ENCODE results near the gene CFHR5. TPM values are rescaled to one million over a fixed set of nuclear protein-coding genes. Genes with fewer than 3 reads are reported as not detected.

The CFHR5 gene
- polyA plus RNA-seq, 2 of the 4 experiments (the other 2 are of a cell fraction), result not detected

DNA sequence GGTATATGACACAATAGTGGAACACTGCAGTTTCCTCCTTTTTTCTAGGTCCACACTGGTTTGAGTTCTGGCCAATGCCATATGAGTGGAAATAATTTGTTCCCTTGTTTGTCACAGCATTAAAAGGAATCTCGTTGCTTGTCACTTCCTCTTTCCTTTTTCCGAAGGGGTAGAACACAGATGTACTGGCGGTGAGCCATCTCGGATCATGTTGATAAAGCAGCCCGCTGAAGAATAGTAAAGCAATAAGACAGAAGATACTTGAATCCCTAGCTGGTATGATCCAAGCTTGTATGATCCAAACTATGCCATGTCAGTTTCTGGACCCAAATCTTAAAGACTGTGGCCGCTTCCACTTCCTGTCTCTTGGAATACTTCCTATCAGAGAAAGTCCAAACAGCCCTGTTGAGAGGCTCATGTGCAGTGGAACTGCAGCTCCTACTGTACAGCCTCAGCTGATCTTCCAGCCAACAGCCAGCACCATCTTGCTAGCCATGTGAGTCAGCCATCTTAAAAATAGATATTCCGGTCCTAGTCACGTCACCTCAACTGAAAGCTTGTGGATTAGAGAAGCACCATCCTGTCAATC is 40.3 kb downstream of the CFHR5 start:
- no peaks in the 10 kb centered on the region for H3K4me1 ChIP-seq
- no peaks in the 10 kb centered on the region for H3K9me3 ChIP-seq
- no peak overlapping the region for H3K27ac ChIP-seq
- ATAC-seq, result no peak
- CTCF ChIA-PET, result no interaction called here
- no peak overlapping the region for H3K4me3 ChIP-seq
- 81% methylated on average over 8 of the region's 8 CpGs for WGBS (ENCODE audit: missing lambda C conversion rate)
- TF ChIP-seq EHF (CRISPR knock-in tag; IDR thresholded peaks at IDR 0.05), result no peak
- TF ChIP-seq SMC3 (IDR thresholded peaks at IDR 0.05), result no peak
- no peak for TF ChIP-seq RAD21 (conservative IDR thresholded peaks at IDR 0.05 in 1 of 2, IDR thresholded peaks at IDR 0.05 in 1 of 2)
- no peak for TF ChIP-seq PHF8 (IDR thresholded peaks at IDR 0.05; ENCODE audit: borderline replicate concordance, low read depth)
- TF ChIP-seq EP300 (IDR thresholded peaks at IDR 0.05), result no peak
- TF ChIP-seq ESRRA (IDR thresholded peaks at IDR 0.05; ENCODE audit: borderline replicate concordance, low read length), result no peak
- TF ChIP-seq JUNB (IDR thresholded peaks at IDR 0.05), result no peak
- TF ChIP-seq, protein P1, sequence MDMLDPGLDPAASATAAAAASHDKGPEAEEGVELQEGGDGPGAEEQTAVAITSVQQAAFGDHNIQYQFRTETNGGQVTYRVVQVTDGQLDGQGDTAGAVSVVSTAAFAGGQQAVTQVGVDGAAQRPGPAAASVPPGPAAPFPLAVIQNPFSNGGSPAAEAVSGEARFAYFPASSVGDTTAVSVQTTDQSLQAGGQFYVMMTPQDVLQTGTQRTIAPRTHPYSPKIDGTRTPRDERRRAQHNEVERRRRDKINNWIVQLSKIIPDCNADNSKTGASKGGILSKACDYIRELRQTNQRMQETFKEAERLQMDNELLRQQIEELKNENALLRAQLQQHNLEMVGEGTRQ (IDR thresholded peaks at IDR 0.05), result no peak
- TF ChIP-seq CHD2 (IDR thresholded peaks at IDR 0.05; ENCODE audit: low read length, partially characterized antibody), result no peak
- no peak for TF ChIP-seq FOSL2 (IDR thresholded peaks at IDR 0.05)
- TF ChIP-seq FOSL2 (CRISPR knock-in tag; IDR thresholded peaks at IDR 0.05), result no peak
- TF ChIP-seq, protein P2, sequence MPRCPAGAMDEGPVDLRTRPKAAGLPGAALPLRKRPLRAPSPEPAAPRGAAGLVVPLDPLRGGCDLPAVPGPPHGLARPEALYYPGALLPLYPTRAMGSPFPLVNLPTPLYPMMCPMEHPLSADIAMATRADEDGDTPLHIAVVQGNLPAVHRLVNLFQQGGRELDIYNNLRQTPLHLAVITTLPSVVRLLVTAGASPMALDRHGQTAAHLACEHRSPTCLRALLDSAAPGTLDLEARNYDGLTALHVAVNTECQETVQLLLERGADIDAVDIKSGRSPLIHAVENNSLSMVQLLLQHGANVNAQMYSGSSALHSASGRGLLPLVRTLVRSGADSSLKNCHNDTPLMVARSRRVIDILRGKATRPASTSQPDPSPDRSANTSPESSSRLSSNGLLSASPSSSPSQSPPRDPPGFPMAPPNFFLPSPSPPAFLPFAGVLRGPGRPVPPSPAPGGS (IDR thresholded peaks at IDR 0.05), result no peak
- no peak for TF ChIP-seq CBX2 (IDR thresholded peaks at IDR 0.05; ENCODE audit: borderline replicate concordance, low read depth)
- no peak for TF ChIP-seq PBX3 (IDR thresholded peaks at IDR 0.05)
- TF ChIP-seq, protein P3, sequence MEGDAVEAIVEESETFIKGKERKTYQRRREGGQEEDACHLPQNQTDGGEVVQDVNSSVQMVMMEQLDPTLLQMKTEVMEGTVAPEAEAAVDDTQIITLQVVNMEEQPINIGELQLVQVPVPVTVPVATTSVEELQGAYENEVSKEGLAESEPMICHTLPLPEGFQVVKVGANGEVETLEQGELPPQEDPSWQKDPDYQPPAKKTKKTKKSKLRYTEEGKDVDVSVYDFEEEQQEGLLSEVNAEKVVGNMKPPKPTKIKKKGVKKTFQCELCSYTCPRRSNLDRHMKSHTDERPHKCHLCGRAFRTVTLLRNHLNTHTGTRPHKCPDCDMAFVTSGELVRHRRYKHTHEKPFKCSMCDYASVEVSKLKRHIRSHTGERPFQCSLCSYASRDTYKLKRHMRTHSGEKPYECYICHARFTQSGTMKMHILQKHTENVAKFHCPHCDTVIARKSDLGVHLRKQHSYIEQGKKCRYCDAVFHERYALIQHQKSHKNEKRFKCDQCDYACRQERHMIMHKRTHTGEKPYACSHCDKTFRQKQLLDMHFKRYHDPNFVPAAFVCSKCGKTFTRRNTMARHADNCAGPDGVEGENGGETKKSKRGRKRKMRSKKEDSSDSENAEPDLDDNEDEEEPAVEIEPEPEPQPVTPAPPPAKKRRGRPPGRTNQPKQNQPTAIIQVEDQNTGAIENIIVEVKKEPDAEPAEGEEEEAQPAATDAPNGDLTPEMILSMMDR (IDR thresholded peaks at IDR 0.05), result no peak
- no peak for TF ChIP-seq EHMT2 (IDR thresholded peaks at IDR 0.05; ENCODE audit: low read depth)
- FAIRE-seq, result no peak
- POLR2A ChIA-PET, result no interaction called here
- H3K4me2 ChIP-seq, result no peak overlapping the region
- DNase-seq (ENCODE audit: low read depth in 1 of 2, low spot score in 1 of 2), result no peak

DNA sequence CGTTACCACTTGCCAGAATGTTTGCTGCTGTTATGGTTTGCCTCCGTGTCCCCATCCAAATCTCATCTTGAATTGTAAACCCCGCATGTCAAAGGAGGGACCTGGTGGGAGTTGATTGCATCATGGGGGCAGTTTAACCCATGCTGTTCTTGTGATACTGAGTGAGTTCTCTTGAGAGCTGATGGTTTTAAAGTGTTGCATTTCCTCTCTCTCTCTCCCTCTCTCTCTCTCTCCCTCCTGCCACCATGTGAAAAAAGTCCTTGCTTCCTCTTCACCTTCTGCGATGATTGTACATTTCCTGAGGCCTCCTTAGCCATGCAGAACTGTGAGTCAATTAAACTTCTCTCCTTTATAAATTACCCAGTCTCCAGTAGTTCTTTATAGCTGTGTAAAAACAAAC is 44.4 kb downstream of the CFHR5 start:
- no peak for ATAC-seq
- POLR2A ChIA-PET, result no interaction called here
- FAIRE-seq, result no peak

GRCh38 chr1:197024460-197024859 is 47.1 kb downstream of the CFHR5 start:
- Histone ChIP-seq H3K4me1 (peaks cover 18% of the 10 kb centered on the region), H3K4me3 (no peak overlapping the region), H3K9me3 (no peaks in the 10 kb centered on the region), H3K4me2 (peak overlapping the region; percentile 27), H3K27ac (peak overlapping the region; percentile 56 to 70; a peak in 4 of 6 replicates)
- POLR2A ChIA-PET, result interaction anchor here (0.7 kb wide), 1 partner anchor 19 kb away, joined by 3 read pairs; no protein-coding TSS in a partner anchor
- CTCF ChIA-PET, result interaction anchor here (1.3 kb wide), 1 partner anchor 11 kb away, joined by 6 read pairs; no protein-coding TSS in a partner anchor
- DNase-seq (ENCODE audit: low read depth in 1 of 2, low spot score in 1 of 2) (peak in 1 of 2 experiments; percentile 78), FAIRE-seq (no peak), ATAC-seq (peak; percentile 70 to 79)
- 3% methylated on average over 1 of the region's 1 CpG for WGBS (ENCODE audit: missing lambda C conversion rate)
- TF ChIP-seq, protein P4, sequence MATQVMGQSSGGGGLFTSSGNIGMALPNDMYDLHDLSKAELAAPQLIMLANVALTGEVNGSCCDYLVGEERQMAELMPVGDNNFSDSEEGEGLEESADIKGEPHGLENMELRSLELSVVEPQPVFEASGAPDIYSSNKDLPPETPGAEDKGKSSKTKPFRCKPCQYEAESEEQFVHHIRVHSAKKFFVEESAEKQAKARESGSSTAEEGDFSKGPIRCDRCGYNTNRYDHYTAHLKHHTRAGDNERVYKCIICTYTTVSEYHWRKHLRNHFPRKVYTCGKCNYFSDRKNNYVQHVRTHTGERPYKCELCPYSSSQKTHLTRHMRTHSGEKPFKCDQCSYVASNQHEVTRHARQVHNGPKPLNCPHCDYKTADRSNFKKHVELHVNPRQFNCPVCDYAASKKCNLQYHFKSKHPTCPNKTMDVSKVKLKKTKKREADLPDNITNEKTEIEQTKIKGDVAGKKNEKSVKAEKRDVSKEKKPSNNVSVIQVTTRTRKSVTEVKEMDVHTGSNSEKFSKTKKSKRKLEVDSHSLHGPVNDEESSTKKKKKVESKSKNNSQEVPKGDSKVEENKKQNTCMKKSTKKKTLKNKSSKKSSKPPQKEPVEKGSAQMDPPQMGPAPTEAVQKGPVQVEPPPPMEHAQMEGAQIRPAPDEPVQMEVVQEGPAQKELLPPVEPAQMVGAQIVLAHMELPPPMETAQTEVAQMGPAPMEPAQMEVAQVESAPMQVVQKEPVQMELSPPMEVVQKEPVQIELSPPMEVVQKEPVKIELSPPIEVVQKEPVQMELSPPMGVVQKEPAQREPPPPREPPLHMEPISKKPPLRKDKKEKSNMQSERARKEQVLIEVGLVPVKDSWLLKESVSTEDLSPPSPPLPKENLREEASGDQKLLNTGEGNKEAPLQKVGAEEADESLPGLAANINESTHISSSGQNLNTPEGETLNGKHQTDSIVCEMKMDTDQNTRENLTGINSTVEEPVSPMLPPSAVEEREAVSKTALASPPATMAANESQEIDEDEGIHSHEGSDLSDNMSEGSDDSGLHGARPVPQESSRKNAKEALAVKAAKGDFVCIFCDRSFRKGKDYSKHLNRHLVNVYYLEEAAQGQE (IDR thresholded peaks at IDR 0.05), result no peak
- TF ChIP-seq MAFK (IDR thresholded peaks at IDR 0.05; ENCODE audit: partially characterized antibody) (peak; percentile 98), RARB (CRISPR knock-in tag; IDR thresholded peaks at IDR 0.05) (no peak), KDM1A (IDR thresholded peaks at IDR 0.05; ENCODE audit: low read depth) (no peak), GATA3 (IDR thresholded peaks at IDR 0.05; ENCODE audit: borderline replicate concordance) (peak; percentile 80), ZSCAN20 (CRISPR knock-in tag; IDR thresholded peaks at IDR 0.05) (no peak), JUN (IDR thresholded peaks at IDR 0.05) (no peak), FOXS1 (CRISPR knock-in tag; IDR thresholded peaks at IDR 0.05) (no peak), FOSL2 (IDR thresholded peaks at IDR 0.05) (no peak), FOSL2 (CRISPR knock-in tag; IDR thresholded peaks at IDR 0.05) (peak; percentile 49), PBX3 (IDR thresholded peaks at IDR 0.05) (no peak)

More for the DNA sequence above, 44.4 kb downstream of the CFHR5 start:
- H3K9me3 ChIP-seq, result no peaks in the 10 kb centered on the region
- H3K27ac ChIP-seq, result no peak overlapping the region
- peaks cover 6% of the 10 kb centered on the region; the same call in 2 of the 3 replicates for H3K4me1 ChIP-seq
- no peak overlapping the region for H3K4me2 ChIP-seq
- H3K4me3 ChIP-seq, result no peak overlapping the region
- WGBS (ENCODE audit: missing lambda C conversion rate), result 80% methylated on average over 4 of the region's 4 CpGs
- CTCF ChIA-PET, result no interaction called here
- TF ChIP-seq FOXS1 (CRISPR knock-in tag; IDR thresholded peaks at IDR 0.05) (no peak), HDAC2 (IDR thresholded peaks at IDR 0.05) (no peak)
- DNase-seq (ENCODE audit: low read depth in 1 of 2, low spot score in 1 of 2), result no peak

Data from A549 (cell line).